ENCODE data around the gene BBLN.

DNA sequence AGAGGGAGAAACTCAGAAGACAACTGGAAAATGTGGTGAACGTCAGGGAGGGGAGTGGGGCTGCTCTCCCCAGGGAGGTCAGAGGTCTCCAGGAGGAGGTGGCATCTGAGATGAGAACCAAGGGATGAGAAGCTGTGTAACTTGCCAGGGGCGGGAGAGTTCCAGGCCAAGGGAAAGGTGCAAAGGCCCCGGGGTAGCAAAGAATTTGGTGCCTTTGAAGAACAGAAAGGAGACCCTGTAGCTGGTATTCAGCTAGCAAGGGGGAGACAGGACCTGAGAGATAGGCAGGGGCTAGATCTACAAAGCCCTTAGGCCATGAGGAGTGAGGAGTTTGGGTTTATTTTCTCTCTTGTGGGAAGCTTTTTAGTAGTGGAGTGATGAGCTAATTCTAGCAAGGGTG, 46.4 kb downstream of the BBLN start:
- TF ChIP-seq HDGF (IDR thresholded peaks at IDR 0.05; ENCODE audit: borderline replicate concordance) (no peak), L3MBTL2 (conservative IDR thresholded peaks at IDR 0.05) (no peak), SUZ12 (IDR thresholded peaks at IDR 0.05) (no peak), FOXM1 (IDR thresholded peaks at IDR 0.05; ENCODE audit: borderline replicate concordance) (no peak), SP1 (IDR thresholded peaks at IDR 0.05) (no peak), FOXA1 (IDR thresholded peaks at IDR 0.05) (no peak), ARNT (IDR thresholded peaks at IDR 0.05) (no peak), ELF4 (IDR thresholded peaks at IDR 0.05) (no peak), TARDBP (IDR thresholded peaks at IDR 0.05) (no peak), ZNF384 (IDR thresholded peaks at IDR 0.05) (no peak)
- TF ChIP-seq, protein P1, sequence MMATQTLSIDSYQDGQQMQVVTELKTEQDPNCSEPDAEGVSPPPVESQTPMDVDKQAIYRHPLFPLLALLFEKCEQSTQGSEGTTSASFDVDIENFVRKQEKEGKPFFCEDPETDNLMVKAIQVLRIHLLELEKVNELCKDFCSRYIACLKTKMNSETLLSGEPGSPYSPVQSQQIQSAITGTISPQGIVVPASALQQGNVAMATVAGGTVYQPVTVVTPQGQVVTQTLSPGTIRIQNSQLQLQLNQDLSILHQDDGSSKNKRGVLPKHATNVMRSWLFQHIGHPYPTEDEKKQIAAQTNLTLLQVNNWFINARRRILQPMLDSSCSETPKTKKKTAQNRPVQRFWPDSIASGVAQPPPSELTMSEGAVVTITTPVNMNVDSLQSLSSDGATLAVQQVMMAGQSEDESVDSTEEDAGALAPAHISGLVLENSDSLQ (IDR thresholded peaks at IDR 0.05) = no peak
